Liver (tissue), 9 donors: ENCODE measurements around the gene CD6. TPM values are rescaled to one million over a fixed set of nuclear protein-coding genes. Genes with fewer than 3 reads are reported as not detected.

Source experiments
- DNase-seq: peaks from one replicate; pipeline ENCODE4 v3.0.0-alpha.2; 2017; ENCODE audit warnings: low spot score
- H3K27ac ChIP-seq, 2 donors: one replicate each; pipeline ENCODE4 v1.7.0; 2013; ENCODE audit warnings: inconsistent platforms in 2 of 2, low read length in 2 of 2, control low read depth in 1 of 2, low read depth in 1 of 2, mild to moderate bottlenecking in 1 of 2
- H3K27me3 ChIP-seq, 4 donors: one replicate each; pipeline versions ENCODE4 v1.6.1 to v1.7.0; 2013; ENCODE audit warnings: low read length in 3 of 4, inconsistent platforms in 1 of 4, mild to moderate bottlenecking in 1 of 4, moderate library complexity in 1 of 4; ENCODE audit not compliant: control insufficient read depth in 4 of 4, insufficient read depth in 4 of 4
- H3K36me3 ChIP-seq, 4 donors: one replicate each; pipeline versions ENCODE4 v1.6.1 to v1.7.0; 2013; ENCODE audit warnings: low read length in 3 of 4, mild to moderate bottlenecking in 3 of 4, low read depth in 1 of 4, moderate library complexity in 1 of 4; ENCODE audit not compliant: control insufficient read depth in 4 of 4, insufficient read depth in 3 of 4
- H3K4me1 ChIP-seq, 4 donors: one replicate each; pipeline versions ENCODE4 v1.6.1 to v1.7.0; 2013; ENCODE audit warnings: low read length in 3 of 4, mild to moderate bottlenecking in 3 of 4, moderate library complexity in 1 of 4; ENCODE audit not compliant: control insufficient read depth in 4 of 4, insufficient read depth in 4 of 4
- H3K4me3 ChIP-seq, 3 donors: one replicate each; pipeline versions ENCODE4 v1.6.1 to v1.7.0; 2013; ENCODE audit warnings: low read length in 3 of 3, control low read depth in 1 of 3, low read depth in 1 of 3, mild to moderate bottlenecking in 1 of 3
- H3K9ac ChIP-seq, 2 donors: one replicate each; pipeline ENCODE4 v1.7.0; 2013; ENCODE audit warnings: low read length in 2 of 2, mild to moderate bottlenecking in 2 of 2, moderate library complexity in 2 of 2, control low read depth in 1 of 2, low read depth in 1 of 2
- H3K9me3 ChIP-seq, 4 donors: one replicate each; pipeline versions ENCODE4 v1.6.1 to v1.7.0; 2013; ENCODE audit warnings: low read length in 3 of 4; ENCODE audit not compliant: control insufficient read depth in 4 of 4
- CTCF ChIP-seq: fragments of 150-350 bp; IDR thresholded peaks from 2 replicates; pipeline ENCODE4 v1.5.1; 2017; ENCODE audit warnings: improper control_type of control experiment, low read depth, low read length; ENCODE audit not compliant: missing input control
- EGR1 ChIP-seq, 2 donors: IDR thresholded peaks; 2 replicates each; pipeline ENCODE4 v1.6.1; 2016 to 2018; ENCODE audit warnings: antibody characterized with exemption in 2 of 2, low read depth in 2 of 2
- FOXA2 ChIP-seq: IDR thresholded peaks from 2 replicates; pipeline ENCODE4 v1.6.1; 2016; ENCODE audit warnings: antibody characterized with exemption
- GABPA ChIP-seq, 2 donors: IDR thresholded peaks in 1 of 2; conservative IDR thresholded peaks in 1 of 2; 2 replicates each; pipeline ENCODE4 v1.6.1; 2016; ENCODE audit warnings: antibody characterized with exemption in 2 of 2, mild to moderate bottlenecking in 1 of 2, moderate library complexity in 1 of 2
- HNF4A ChIP-seq, 2 donors: conservative IDR thresholded peaks; 2 replicates each; pipeline ENCODE4 v1.6.1; 2016; ENCODE audit warnings: antibody characterized with exemption in 2 of 2, mild to moderate bottlenecking in 2 of 2
- HNF4G ChIP-seq: IDR thresholded peaks from 2 replicates; pipeline ENCODE4 v1.6.1; 2016; ENCODE audit warnings: antibody characterized with exemption
- JUND ChIP-seq, 2 donors: IDR thresholded peaks; 2 replicates each; pipeline ENCODE4 v1.6.1; 2016; ENCODE audit warnings: antibody characterized with exemption in 2 of 2
- NR2F2 ChIP-seq: IDR thresholded peaks from 2 replicates; pipeline ENCODE4 v1.6.1; 2016; ENCODE audit warnings: antibody characterized with exemption
- RAD21 ChIP-seq, 2 donors: IDR thresholded peaks; 2 replicates each; pipeline ENCODE4 v1.6.1; 2016; ENCODE audit warnings: antibody characterized with exemption in 2 of 2, mild to moderate bottlenecking in 2 of 2
- REST ChIP-seq: IDR thresholded peaks from 2 replicates; pipeline ENCODE4 v1.6.1; 2016; ENCODE audit warnings: antibody characterized with exemption, mild to moderate bottlenecking
- RXRA ChIP-seq, 2 donors: IDR thresholded peaks; 2 replicates each; pipeline ENCODE4 v1.6.1; 2017 to 2018; ENCODE audit warnings: antibody characterized with exemption in 2 of 2, mild to moderate bottlenecking in 1 of 2
- SP1 ChIP-seq: IDR thresholded peaks from 2 replicates; pipeline ENCODE4 v1.6.1; 2018; ENCODE audit warnings: antibody characterized with exemption, mild to moderate bottlenecking
- TAF1 ChIP-seq: conservative IDR thresholded peaks from 2 replicates; pipeline ENCODE4 v1.6.1; 2016; ENCODE audit warnings: antibody characterized with exemption, mild to moderate bottlenecking
- YY1 ChIP-seq: IDR thresholded peaks from 2 replicates; pipeline ENCODE4 v1.6.1; 2016; ENCODE audit warnings: antibody characterized with exemption, mild to moderate bottlenecking
- WGBS: extraction: QIAGEN DNeasy Blood & Tissue Kit; methylation state at CpG from one replicate; pipeline ENCODE4 v1.1.7; 2013; 5-methylcytosine and 5-hydroxymethylcytosine counted together
- polyA plus RNA-seq, 2 donors: library from polyadenylated mRNA; stranded (reverse) in 1 of 2; unstranded in 1 of 2; fragments of 200-250 nt in 1 of 2; fragments of >200 nt in 1 of 2; fragmentation: Nextera tagmentation in 1 of 2; extraction: Ambion mirVana in 1 of 2; gene quantifications; one replicate each; pipeline versions ENCODE4 v1.2.1 to v1.2.3, GENCODE V29; 2013 to 2015
- total RNA-seq, 2 donors: library from RNA; depleted of rRNA; stranded (reverse); fragments of >200 nt; gene quantifications; one replicate each; pipeline ENCODE4 v1.2.3, GENCODE V29; 2014
- TF ChIP-seq, protein P1 (sequence below): IDR thresholded peaks from 2 replicates; pipeline ENCODE4 v1.6.1; 2016; ENCODE audit warnings: antibody characterized with exemption
- TF ChIP-seq, protein P2 (sequence below): IDR thresholded peaks from 2 replicates; pipeline ENCODE4 v1.6.1; 2016; ENCODE audit warnings: antibody characterized with exemption
- TF ChIP-seq, protein P3 (sequence below): IDR thresholded peaks from 2 replicates; pipeline ENCODE4 v1.6.1; 2016; ENCODE audit warnings: antibody characterized with exemption
- donor health status: healthy.
- donor health status: healthy.
- donor health status: healthy.
- donor health status: healthy.
- donor health status: healthy.

CD6 gene
- total and polyA plus RNA-seq, 4 donors = 0.31 to 0.59 (median 0.45) TPM

- TF ChIP-seq RXRA (IDR thresholded peaks at IDR 0.05) (no peak), JUND (IDR thresholded peaks at IDR 0.05) (no peak), NR2F2 (no peak), HNF4G (no peak), YY1 (no peak), RAD21 (IDR thresholded peaks at IDR 0.05) (no peak), GABPA (IDR thresholded peaks at IDR 0.05 in 1 of 2, conservative IDR thresholded peaks at IDR 0.05 in 1 of 2) (no peak)
- TF ChIP-seq, protein P1, sequence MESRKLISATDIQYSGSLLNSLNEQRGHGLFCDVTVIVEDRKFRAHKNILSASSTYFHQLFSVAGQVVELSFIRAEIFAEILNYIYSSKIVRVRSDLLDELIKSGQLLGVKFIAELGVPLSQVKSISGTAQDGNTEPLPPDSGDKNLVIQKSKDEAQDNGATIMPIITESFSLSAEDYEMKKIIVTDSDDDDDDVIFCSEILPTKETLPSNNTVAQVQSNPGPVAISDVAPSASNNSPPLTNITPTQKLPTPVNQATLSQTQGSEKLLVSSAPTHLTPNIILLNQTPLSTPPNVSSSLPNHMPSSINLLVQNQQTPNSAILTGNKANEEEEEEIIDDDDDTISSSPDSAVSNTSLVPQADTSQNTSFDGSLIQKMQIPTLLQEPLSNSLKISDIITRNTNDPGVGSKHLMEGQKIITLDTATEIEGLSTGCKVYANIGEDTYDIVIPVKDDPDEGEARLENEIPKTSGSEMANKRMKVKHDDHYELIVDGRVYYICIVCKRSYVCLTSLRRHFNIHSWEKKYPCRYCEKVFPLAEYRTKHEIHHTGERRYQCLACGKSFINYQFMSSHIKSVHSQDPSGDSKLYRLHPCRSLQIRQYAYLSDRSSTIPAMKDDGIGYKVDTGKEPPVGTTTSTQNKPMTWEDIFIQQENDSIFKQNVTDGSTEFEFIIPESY = no peak
Observed at GRCh38 chr11:60966890-60967289, 4.6 kb upstream of the CD6 start (continued).

- Histone ChIP-seq H3K27ac (no peak overlapping the region), H3K4me1 (peaks cover 0 to 2% (median 0%) of the 10 kb centered on the region in 4 donors), H3K36me3 (no peaks in the 10 kb centered on the region), H3K4me3 (no peak overlapping the region), H3K9ac (no peak overlapping the region), H3K27me3 (peaks cover 0 to 3% (median 0%) of the 10 kb centered on the region in 4 donors), H3K9me3 (peaks cover 0 to 6% (median 0%) of the 10 kb centered on the region in 4 donors)
- WGBS = 86% methylated on average over 1 of the region's 1 CpG
- DNase-seq = no peak
- TF ChIP-seq, protein P2, sequence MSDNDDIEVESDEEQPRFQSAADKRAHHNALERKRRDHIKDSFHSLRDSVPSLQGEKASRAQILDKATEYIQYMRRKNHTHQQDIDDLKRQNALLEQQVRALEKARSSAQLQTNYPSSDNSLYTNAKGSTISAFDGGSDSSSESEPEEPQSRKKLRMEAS = no peak
- TF ChIP-seq REST (no peak), CTCF (no peak), EGR1 (IDR thresholded peaks at IDR 0.05; ENCODE audit: low read depth in 2 of 2) (no peak), TAF1 (no peak), SP1 (no peak), HNF4A (conservative IDR thresholded peaks at IDR 0.05) (no peak), HNF4G (no peak), JUND (IDR thresholded peaks at IDR 0.05) (no peak), FOXA2 (no peak), YY1 (no peak), GABPA (IDR thresholded peaks at IDR 0.05 in 1 of 2, conservative IDR thresholded peaks at IDR 0.05 in 1 of 2) (no peak), RAD21 (IDR thresholded peaks at IDR 0.05) (no peak)
- TF ChIP-seq, protein P3, sequence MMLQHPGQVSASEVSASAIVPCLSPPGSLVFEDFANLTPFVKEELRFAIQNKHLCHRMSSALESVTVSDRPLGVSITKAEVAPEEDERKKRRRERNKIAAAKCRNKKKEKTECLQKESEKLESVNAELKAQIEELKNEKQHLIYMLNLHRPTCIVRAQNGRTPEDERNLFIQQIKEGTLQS = no peak
- TF ChIP-seq, protein P1 = no peak
Observed at GRCh38 chr11:60968223-60968622, 3.3 kb upstream of the CD6 start.
